PC-3 (cell line): ENCODE results near the gene MYO3A.

ENCODE experiments used
- EZH2phosphoT487 ChIP-seq: fragments of 300-600 bp; sonication (generic); IDR thresholded peaks from 2 replicates; pipeline ENCODE4 v1.6.1; 2018; ENCODE audit warnings: mild to moderate bottlenecking, antibody characterized with exemption, low read length, borderline replicate concordance
- TF ChIP-seq, protein P1 (sequence below): fragments of 300-600 bp; sonication (generic); conservative IDR thresholded peaks from 2 replicates; pipeline ENCODE4 v1.5.1; 2017; ENCODE audit warnings: antibody characterized with exemption, low read depth, mild to moderate bottlenecking, low read length

DNA sequence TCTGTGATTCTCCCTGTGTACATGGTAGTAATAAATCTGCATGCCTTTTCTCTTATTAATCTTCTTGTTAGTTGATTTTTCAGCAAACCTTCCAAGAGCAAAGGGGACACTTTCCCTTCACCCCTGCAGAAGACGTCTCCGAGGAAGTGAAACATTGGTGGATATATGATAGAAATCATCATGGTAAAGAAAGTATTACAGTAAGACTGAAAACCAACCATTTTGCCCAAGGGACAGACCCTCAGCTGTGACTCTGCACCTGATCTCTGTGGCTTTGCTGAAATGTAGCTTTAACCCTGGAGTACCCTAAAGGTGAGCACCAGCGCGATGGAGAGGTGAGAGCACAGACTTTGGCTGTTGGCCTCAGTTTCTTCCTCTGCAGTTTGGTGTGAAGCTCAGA, 32.8 kb upstream of the MYO3A start:
- TF ChIP-seq, protein P1, sequence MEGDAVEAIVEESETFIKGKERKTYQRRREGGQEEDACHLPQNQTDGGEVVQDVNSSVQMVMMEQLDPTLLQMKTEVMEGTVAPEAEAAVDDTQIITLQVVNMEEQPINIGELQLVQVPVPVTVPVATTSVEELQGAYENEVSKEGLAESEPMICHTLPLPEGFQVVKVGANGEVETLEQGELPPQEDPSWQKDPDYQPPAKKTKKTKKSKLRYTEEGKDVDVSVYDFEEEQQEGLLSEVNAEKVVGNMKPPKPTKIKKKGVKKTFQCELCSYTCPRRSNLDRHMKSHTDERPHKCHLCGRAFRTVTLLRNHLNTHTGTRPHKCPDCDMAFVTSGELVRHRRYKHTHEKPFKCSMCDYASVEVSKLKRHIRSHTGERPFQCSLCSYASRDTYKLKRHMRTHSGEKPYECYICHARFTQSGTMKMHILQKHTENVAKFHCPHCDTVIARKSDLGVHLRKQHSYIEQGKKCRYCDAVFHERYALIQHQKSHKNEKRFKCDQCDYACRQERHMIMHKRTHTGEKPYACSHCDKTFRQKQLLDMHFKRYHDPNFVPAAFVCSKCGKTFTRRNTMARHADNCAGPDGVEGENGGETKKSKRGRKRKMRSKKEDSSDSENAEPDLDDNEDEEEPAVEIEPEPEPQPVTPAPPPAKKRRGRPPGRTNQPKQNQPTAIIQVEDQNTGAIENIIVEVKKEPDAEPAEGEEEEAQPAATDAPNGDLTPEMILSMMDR: no peak
- TF ChIP-seq EZH2phosphoT487: no peak
